ENCODE data around the gene CEP20. TPM values are rescaled to one million over a fixed set of nuclear protein-coding genes. Genes with fewer than 3 reads are reported as not detected.
A peak's percentile ranks its signal among the peaks of the same experiment; 100 is the strongest.

The CEP20 gene
- polyA plus RNA-seq, 1 of the 3 experiments (the other 2 are of a cell fraction) = 14.8 TPM

GRCh38 chr16:15899538-15900100, 11.2 kb upstream of the CEP20 start:
- Histone ChIP-seq H3K36me3 (replicated peaks in 1 of 2; ENCODE audit: control insufficient read depth in 1 of 2, insufficient read depth in 2 of 2, low read length in 1 of 2) (no peaks in the 10 kb centered on the region), H3K9me2 (no peaks in the 10 kb centered on the region), H2AFZ (ENCODE audit: low read depth) (no peak overlapping the region), H3K27me3 (ENCODE audit: insufficient read depth) (no peaks in the 10 kb centered on the region), H3K27ac (ENCODE audit: low read depth in 2 of 2, low read length in 1 of 2) (0 out of 4 replicates have a peak overlapping the region, but pooled peaks of 1 of the 2 experiments have one; percentile 16), H3K9me3 (no peaks in the 10 kb centered on the region), H4K20me1 (ENCODE audit: insufficient read depth) (no peaks in the 10 kb centered on the region), H3K4me1 (ENCODE audit: control insufficient read depth in 1 of 2, insufficient read depth in 2 of 2, low read depth in 1 of 2, low read length in 1 of 2) (no peaks in the 10 kb centered on the region), H3K9ac (no peak overlapping the region), H3K79me2 (ENCODE audit: insufficient read depth) (no peaks in the 10 kb centered on the region), H3K4me2 (peak overlapping the region; percentile 52; the same call in 1 of the 2 replicates), H3K4me3 (ENCODE audit: low read depth in 2 of 2, low read length in 1 of 2) (no peak overlapping the region), H3F3A (replicated peaks; ENCODE audit: insufficient read depth) (peaks cover 9% of the 10 kb centered on the region)
- no peak for DNase-seq
- POLR2A ChIA-PET = no interaction called here
- TF ChIP-seq NFIC (IDR thresholded peaks at IDR 0.05; ENCODE audit: borderline replicate concordance) = peak; percentile 59
- 0 out of 2 replicates have a peak, but pooled peaks have one; percentile 21 for TF ChIP-seq ZBTB33 (IDR thresholded peaks at IDR 0.05; ENCODE audit: borderline replicate concordance, low read depth)
- TF ChIP-seq ELF1 (IDR thresholded peaks at IDR 0.05) = 0 out of 2 replicates have a peak, but pooled peaks have one; percentile 14
- TF ChIP-seq NRF1 (IDR thresholded peaks at IDR 0.05; ENCODE audit: low read depth, low read length) = no peak
- TF ChIP-seq PBX3 (IDR thresholded peaks at IDR 0.05) = peak; percentile 40
- no peak for TF ChIP-seq YY1 (IDR thresholded peaks at IDR 0.05; ENCODE audit: low read depth)
- no peak for TF ChIP-seq IRF3 (IDR thresholded peaks at IDR 0.05; ENCODE audit: low read depth, low read length)
- no peak for TF ChIP-seq REST (IDR thresholded peaks at IDR 0.05; ENCODE audit: low read depth, low read length)
- TF ChIP-seq JUND (IDR thresholded peaks at IDR 0.05) = peak; percentile 65
- no peak for TF ChIP-seq TEAD4 (IDR thresholded peaks at IDR 0.05; ENCODE audit: borderline replicate concordance, insufficient read depth)
- TF ChIP-seq EP300 (IDR thresholded peaks at IDR 0.05; ENCODE audit: borderline replicate concordance in 1 of 2, low read depth in 1 of 2, low read length in 1 of 2) = no peak
- TF ChIP-seq USF2 (IDR thresholded peaks at IDR 0.05; ENCODE audit: borderline replicate concordance, low read depth, low read length) = no peak
- TF ChIP-seq FOSL2 (IDR thresholded peaks at IDR 0.05; ENCODE audit: borderline replicate concordance, low read depth) = peak; percentile 85
- peak; percentile 73 for TF ChIP-seq TCF12 (IDR thresholded peaks at IDR 0.05)
- TF ChIP-seq FOXM1 (IDR thresholded peaks at IDR 0.05; ENCODE audit: low read depth) = no peak
- no peak for TF ChIP-seq RFX5 (IDR thresholded peaks at IDR 0.05; ENCODE audit: low read length)
- TF ChIP-seq GABPA (IDR thresholded peaks at IDR 0.05; ENCODE audit: low read depth) = peak; percentile 25; the same call in 1 of the 2 replicates
- TF ChIP-seq RXRA (IDR thresholded peaks at IDR 0.05; ENCODE audit: borderline replicate concordance, low read depth) = peak; percentile 38; the same call in 1 of the 2 replicates
- TF ChIP-seq SIN3A (IDR thresholded peaks at IDR 0.05; ENCODE audit: borderline replicate concordance, low read depth, low read length) = no peak
- 42% methylated on average over 9 of the region's 9 CpGs for WGBS (ENCODE audit: low lambda C conversion rate)
- CTCF ChIA-PET = no interaction called here
